ENCODE results near the gene EPS8. TPM values are rescaled to one million over a fixed set of nuclear protein-coding genes. Genes with fewer than 3 reads are reported as not detected.
A peak's percentile ranks its signal among the peaks of the same experiment; 100 is the strongest.

Gene EPS8
- total and polyA plus RNA-seq, 2 experiments from 2014 or later = 43.1 to 83.2 TPM

DNA sequence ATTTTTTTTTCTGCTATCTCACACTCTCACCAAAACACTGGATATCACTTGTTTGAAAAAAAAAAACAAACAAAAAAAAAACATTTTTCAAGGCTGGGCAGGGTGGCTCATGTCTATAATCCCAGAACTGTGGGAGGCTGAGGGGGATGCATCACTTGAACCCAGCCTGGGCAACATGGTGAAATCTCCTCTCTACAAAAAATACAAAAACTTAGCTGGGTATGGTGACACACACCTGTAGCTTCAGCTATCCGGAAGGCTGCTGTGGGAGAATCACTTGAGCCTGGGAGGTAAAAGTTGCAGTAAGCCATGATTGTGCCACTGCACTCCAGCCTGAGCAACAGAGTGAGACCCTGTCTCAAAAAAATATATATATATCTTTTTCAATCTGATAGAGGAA is 66.2 kb downstream of the EPS8 start:
- Histone ChIP-seq H3K36me3 (replicated peaks; ENCODE audit: insufficient read depth, low read depth) (no peaks in the 10 kb centered on the region), H2AFZ (no peak overlapping the region), H3K9me2 (replicated peaks; ENCODE audit: insufficient read depth) (no peaks in the 10 kb centered on the region), H3K4me1 (ENCODE audit: insufficient read depth) (no peaks in the 10 kb centered on the region), H3K9me3 (ENCODE audit: low read depth) (no peaks in the 10 kb centered on the region), H3K4me3 (no peak overlapping the region), H3K27me3 (no peaks in the 10 kb centered on the region), H4K20me1 (ENCODE audit: insufficient read depth, poor library complexity, severe bottlenecking) (peaks cover 4% of the 10 kb centered on the region), H3K4me2 (no peak overlapping the region), H3K79me2 (peaks cover 88% of the 10 kb centered on the region), H3K27ac (no peak overlapping the region)
- no peak for TF ChIP-seq EZH2 (IDR thresholded peaks at IDR 0.05; ENCODE audit: borderline replicate concordance)
- TF ChIP-seq, protein P1, sequence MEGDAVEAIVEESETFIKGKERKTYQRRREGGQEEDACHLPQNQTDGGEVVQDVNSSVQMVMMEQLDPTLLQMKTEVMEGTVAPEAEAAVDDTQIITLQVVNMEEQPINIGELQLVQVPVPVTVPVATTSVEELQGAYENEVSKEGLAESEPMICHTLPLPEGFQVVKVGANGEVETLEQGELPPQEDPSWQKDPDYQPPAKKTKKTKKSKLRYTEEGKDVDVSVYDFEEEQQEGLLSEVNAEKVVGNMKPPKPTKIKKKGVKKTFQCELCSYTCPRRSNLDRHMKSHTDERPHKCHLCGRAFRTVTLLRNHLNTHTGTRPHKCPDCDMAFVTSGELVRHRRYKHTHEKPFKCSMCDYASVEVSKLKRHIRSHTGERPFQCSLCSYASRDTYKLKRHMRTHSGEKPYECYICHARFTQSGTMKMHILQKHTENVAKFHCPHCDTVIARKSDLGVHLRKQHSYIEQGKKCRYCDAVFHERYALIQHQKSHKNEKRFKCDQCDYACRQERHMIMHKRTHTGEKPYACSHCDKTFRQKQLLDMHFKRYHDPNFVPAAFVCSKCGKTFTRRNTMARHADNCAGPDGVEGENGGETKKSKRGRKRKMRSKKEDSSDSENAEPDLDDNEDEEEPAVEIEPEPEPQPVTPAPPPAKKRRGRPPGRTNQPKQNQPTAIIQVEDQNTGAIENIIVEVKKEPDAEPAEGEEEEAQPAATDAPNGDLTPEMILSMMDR (IDR thresholded peaks at IDR 0.05; ENCODE audit: poor library complexity) = no peak
- no peak for DNase-seq (ENCODE audit: low spot score)
- WGBS (ENCODE audit: low lambda C conversion rate, missing lambda C conversion rate) = 100% methylated on average over 1 of the region's 1 CpG

- Histone ChIP-seq H3K4me1 (ENCODE audit: insufficient read depth) (no peaks in the 10 kb centered on the region), H3K27ac (peak overlapping the region; percentile 15), H3K9me2 (replicated peaks; ENCODE audit: insufficient read depth) (no peaks in the 10 kb centered on the region), H3K4me3 (no peak overlapping the region), H4K20me1 (ENCODE audit: insufficient read depth, poor library complexity, severe bottlenecking) (peaks cover 4% of the 10 kb centered on the region), H2AFZ (no peak overlapping the region), H3K4me2 (no peak overlapping the region), H3K36me3 (replicated peaks; ENCODE audit: insufficient read depth, low read depth) (no peaks in the 10 kb centered on the region), H3K79me2 (peaks cover 89% of the 10 kb centered on the region), H3K27me3 (no peaks in the 10 kb centered on the region), H3K9me3 (ENCODE audit: low read depth) (no peaks in the 10 kb centered on the region)
- 74% methylated on average over 4 of the region's 4 CpGs for WGBS (ENCODE audit: low lambda C conversion rate, missing lambda C conversion rate)
- no peak for DNase-seq (ENCODE audit: low spot score)
- TF ChIP-seq EZH2 (IDR thresholded peaks at IDR 0.05; ENCODE audit: borderline replicate concordance) (no peak), EZH2phosphoT487 (IDR thresholded peaks at IDR 0.05; ENCODE audit: low read depth, severe bottlenecking, unreplicated experiment) (no peak)
- TF ChIP-seq, protein P1 (IDR thresholded peaks at IDR 0.05; ENCODE audit: poor library complexity) = no peak
Measured at GRCh38 chr12:15721316-15722115, 67.7 kb downstream of the EPS8 start.

DNA sequence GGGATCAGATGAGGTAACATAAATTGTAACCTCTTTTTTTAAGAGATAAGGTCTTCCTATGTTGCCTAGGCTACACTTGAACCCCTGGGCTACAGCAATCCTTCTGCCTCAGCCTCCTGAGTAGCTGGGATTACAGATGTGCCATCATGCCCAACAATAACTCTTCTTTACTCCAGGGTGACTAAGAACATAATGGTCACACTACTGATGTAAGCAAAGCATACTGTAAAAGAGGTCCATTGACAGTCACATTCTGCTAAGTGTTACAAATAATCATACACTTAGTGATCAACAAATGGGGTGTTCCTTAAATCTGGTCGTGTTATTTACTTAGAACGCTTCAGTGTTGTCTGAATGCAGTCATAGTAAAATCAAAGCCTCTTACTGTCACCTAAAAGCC is 68.9 kb downstream of the EPS8 start:
- no peak overlapping the region for H3K4me3 ChIP-seq
- no peak overlapping the region for H3K4me2 ChIP-seq
- no peaks in the 10 kb centered on the region for H3K4me1 ChIP-seq (ENCODE audit: insufficient read depth)
- WGBS (ENCODE audit: low lambda C conversion rate, missing lambda C conversion rate) = 80% methylated on average over 2 of the region's 2 CpGs
- no peak overlapping the region for H2AFZ ChIP-seq
- DNase-seq (ENCODE audit: low spot score) = no peak
- TF ChIP-seq EZH2phosphoT487 (IDR thresholded peaks at IDR 0.05; ENCODE audit: low read depth, severe bottlenecking, unreplicated experiment) (no peak), EZH2 (IDR thresholded peaks at IDR 0.05; ENCODE audit: borderline replicate concordance) (no peak)
- TF ChIP-seq, protein P1 (IDR thresholded peaks at IDR 0.05; ENCODE audit: poor library complexity) = no peak
- peaks cover 4% of the 10 kb centered on the region for H4K20me1 ChIP-seq (ENCODE audit: insufficient read depth, poor library complexity, severe bottlenecking)
- no peak overlapping the region for H3K27ac ChIP-seq
- H3K36me3 ChIP-seq (replicated peaks; ENCODE audit: insufficient read depth, low read depth) = no peaks in the 10 kb centered on the region
- H3K79me2 ChIP-seq = peaks cover 91% of the 10 kb centered on the region
- no peaks in the 10 kb centered on the region for H3K9me3 ChIP-seq (ENCODE audit: low read depth)
- H3K27me3 ChIP-seq = no peaks in the 10 kb centered on the region
- H3K9me2 ChIP-seq (replicated peaks; ENCODE audit: insufficient read depth) = no peaks in the 10 kb centered on the region
